SH-SY5Y (cell line): ENCODE measurements around the gene PRR33.

ENCODE experiments used
- GATA2 ChIP-seq: IDR thresholded peaks from 2 replicates; pipeline ENCODE4 v1.6.1; 2011; ENCODE audit warnings: mild to moderate bottlenecking, low read depth, low read length
- GATA3 ChIP-seq: IDR thresholded peaks from 2 replicates; pipeline ENCODE4 v1.6.1; 2011; ENCODE audit warnings: low read depth, mild to moderate bottlenecking, low read length, moderate library complexity

GRCh38 chr11:1875093-1875850 is 16.4 kb downstream of the PRR33 start:
- no peak for TF ChIP-seq GATA3
- TF ChIP-seq GATA2: no peak
